GM12892 (cell line): Measurements from ENCODE around the gene HMOX2.
A peak's percentile ranks its signal among the peaks of the same experiment; 100 is the strongest.

Experiments
- DNase-seq: peaks from one replicate; pipeline ENCODE4 v3.0.0; 2011; ENCODE audit not compliant: insufficient read length
- FAIRE-seq: peaks from 2 replicates; lab custom pipeline; 2011; peaks lifted over from hg19 to GRCh38; lab: Jason Lieb, UNC
- POLR2A ChIP-seq: IDR thresholded peaks from 2 replicates; pipeline ENCODE4 v1.6.1; 2011; ENCODE audit warnings: low read depth, low read length, control low read depth
- POLR2AphosphoS5 ChIP-seq: IDR thresholded peaks from 2 replicates; pipeline ENCODE4 v1.6.1; 2011; ENCODE audit warnings: low read depth, low read length, control low read depth
- TAF1 ChIP-seq: IDR thresholded peaks from 2 replicates; pipeline ENCODE4 v1.6.1; 2011; ENCODE audit warnings: low read depth, mild to moderate bottlenecking, control low read depth, low read length, borderline replicate concordance

The HMOX2 gene

GRCh38 chr16:4443271-4443670 lies 32.9 kb upstream of the HMOX2 start:
- TF ChIP-seq POLR2A, result no peak
- no peak for TF ChIP-seq TAF1
- TF ChIP-seq POLR2AphosphoS5, result no peak
- FAIRE-seq (no peak), DNase-seq (no peak)

GRCh38 chr16:4443986-4444385 lies 32.2 kb upstream of the HMOX2 start:
- DNase-seq (no peak), FAIRE-seq (no peak)
- TF ChIP-seq POLR2AphosphoS5 (no peak), TAF1 (no peak)

- no peak for DNase-seq
- no peak for FAIRE-seq
- TF ChIP-seq POLR2AphosphoS5 (no peak), TAF1 (no peak), POLR2A (no peak)
These were observed 25.8 kb upstream of the HMOX2 start for GRCh38 chr16:4450430-4450829.

GRCh38 chr16:4450931-4451519 lies 25.2 kb upstream of the HMOX2 start:
- TF ChIP-seq POLR2A, result no peak
- TF ChIP-seq POLR2AphosphoS5, result no peak
- TF ChIP-seq TAF1, result no peak
- FAIRE-seq (no peak), DNase-seq (no peak)

GRCh38 chr16:4452674-4453073 lies 23.5 kb upstream of the HMOX2 start:
- DNase-seq (no peak), FAIRE-seq (no peak)
- no peak for TF ChIP-seq TAF1
- TF ChIP-seq POLR2A, result no peak
- no peak for TF ChIP-seq POLR2AphosphoS5

GRCh38 chr16:4454623-4455022 lies 21.6 kb upstream of the HMOX2 start:
- DNase-seq, result no peak
- TF ChIP-seq TAF1 (no peak), POLR2A (no peak), POLR2AphosphoS5 (no peak)
- FAIRE-seq, result no peak

- DNase-seq (no peak), FAIRE-seq (no peak)
- TF ChIP-seq POLR2AphosphoS5 (no peak), POLR2A (no peak), TAF1 (no peak)
These were observed 21.1 kb upstream of the HMOX2 start for GRCh38 chr16:4455081-4455480.

GRCh38 chr16:4455951-4456350 lies 20.2 kb upstream of the HMOX2 start:
- TF ChIP-seq POLR2A, result no peak
- TF ChIP-seq TAF1, result no peak
- no peak for TF ChIP-seq POLR2AphosphoS5
- FAIRE-seq, result no peak
- DNase-seq, result no peak

GRCh38 chr16:4460936-4461249 lies 15.3 kb upstream of the HMOX2 start:
- TF ChIP-seq POLR2AphosphoS5, result no peak
- no peak for TF ChIP-seq POLR2A
- TF ChIP-seq TAF1, result no peak
- DNase-seq, result no peak
- no peak for FAIRE-seq

- DNase-seq (no peak), FAIRE-seq (no peak)
- TF ChIP-seq POLR2AphosphoS5 (peak; percentile 25; the same call in 1 of the 2 replicates), POLR2A (peak; percentile 54; the same call in 1 of the 2 replicates), TAF1 (no peak)
These were observed 14.7 kb upstream of the HMOX2 start for GRCh38 chr16:4461250-4462085.

GRCh38 chr16:4463522-4464163 lies 12.6 kb upstream of the HMOX2 start:
- FAIRE-seq (no peak), DNase-seq (no peak)
- TF ChIP-seq POLR2AphosphoS5 (no peak), TAF1 (no peak), POLR2A (no peak)
